Tibial artery (tissue), 4 donors: ENCODE data around the gene GRIN3B.

ENCODE experiments used
- DNase-seq, 2 donors: peaks; one replicate each; pipeline ENCODE4 v3.0.0-alpha.2; 2019
- H3K27ac ChIP-seq, 2 donors: fragments of 200-600 bp; sonication (generic) in 1 of 2; 1 replicate in 1 of 2; 2 replicates in 1 of 2; pipeline ENCODE4 v1.5.1; 2018 to 2019; ENCODE audit warnings: mild to moderate bottlenecking in 1 of 2
- H3K27me3 ChIP-seq, 2 donors: fragments of 200-600 bp; sonication (generic) in 1 of 2; one replicate each; pipeline versions ENCODE4 v1.5.1 to v1.6.0; 2016 to 2019
- H3K36me3 ChIP-seq, 3 donors: fragments of 200-600 bp; sonication (generic) in 2 of 3; one replicate each; pipeline ENCODE4 v1.5.1; 2016 to 2019; ENCODE audit warnings: mild to moderate bottlenecking in 2 of 3
- H3K4me1 ChIP-seq, 4 donors: fragments of 200-600 bp; sonication (generic) in 2 of 4; 1 replicate in 3 of 4; 2 replicates in 1 of 4; pipeline ENCODE4 v1.5.1; 2016 to 2019
- H3K4me3 ChIP-seq, 2 donors: fragments of 200-600 bp; sonication (generic) in 1 of 2; 1 replicate in 1 of 2; 2 replicates in 1 of 2; pipeline ENCODE4 v1.5.1; 2018 to 2019; ENCODE audit warnings: mild to moderate bottlenecking in 2 of 2
- H3K9me3 ChIP-seq, 3 donors: fragments of 200-600 bp; sonication (generic) in 1 of 3; one replicate each; pipeline ENCODE4 v1.5.1; 2016 to 2019
- intact Hi-C: fragments of 100-400 bp; cut with DNase I; formaldehyde crosslinking; loops from one replicate; pipeline ENCODE4 v1.15.0; 2023; ENCODE audit warnings: low total_unique reads
- TF ChIP-seq, protein P1 (sequence below), 2 experiments: fragments of 200-600 bp in 1 of 2; fragments of 450-650 bp in 1 of 2; IDR thresholded peaks; one replicate each; pipeline ENCODE4 v1.5.1; 2017 to 2019; ENCODE audit warnings: antibody characterized with exemption in 2 of 2, mild to moderate bottlenecking in 1 of 2, moderate library complexity in 1 of 2

GRIN3B gene

GRCh38 chr19:1055886-1056620 lies 55.8 kb downstream of the GRIN3B start:
- Histone ChIP-seq H3K4me1 (no peaks in the 10 kb centered on the region), H3K9me3 (peaks cover 4 to 44% (median 43%) of the 10 kb centered on the region in 3 donors), H3K36me3 (peaks cover 9 to 27% (median 14%) of the 10 kb centered on the region in 3 donors), H3K4me3 (no peak overlapping the region), H3K27me3 (no peaks in the 10 kb centered on the region), H3K27ac (no peak overlapping the region)
- DNase-seq = no peak
- TF ChIP-seq, protein P1, sequence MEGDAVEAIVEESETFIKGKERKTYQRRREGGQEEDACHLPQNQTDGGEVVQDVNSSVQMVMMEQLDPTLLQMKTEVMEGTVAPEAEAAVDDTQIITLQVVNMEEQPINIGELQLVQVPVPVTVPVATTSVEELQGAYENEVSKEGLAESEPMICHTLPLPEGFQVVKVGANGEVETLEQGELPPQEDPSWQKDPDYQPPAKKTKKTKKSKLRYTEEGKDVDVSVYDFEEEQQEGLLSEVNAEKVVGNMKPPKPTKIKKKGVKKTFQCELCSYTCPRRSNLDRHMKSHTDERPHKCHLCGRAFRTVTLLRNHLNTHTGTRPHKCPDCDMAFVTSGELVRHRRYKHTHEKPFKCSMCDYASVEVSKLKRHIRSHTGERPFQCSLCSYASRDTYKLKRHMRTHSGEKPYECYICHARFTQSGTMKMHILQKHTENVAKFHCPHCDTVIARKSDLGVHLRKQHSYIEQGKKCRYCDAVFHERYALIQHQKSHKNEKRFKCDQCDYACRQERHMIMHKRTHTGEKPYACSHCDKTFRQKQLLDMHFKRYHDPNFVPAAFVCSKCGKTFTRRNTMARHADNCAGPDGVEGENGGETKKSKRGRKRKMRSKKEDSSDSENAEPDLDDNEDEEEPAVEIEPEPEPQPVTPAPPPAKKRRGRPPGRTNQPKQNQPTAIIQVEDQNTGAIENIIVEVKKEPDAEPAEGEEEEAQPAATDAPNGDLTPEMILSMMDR (IDR thresholded peaks at IDR 0.05) = no peak
- intact Hi-C loops = no loop called here

DNA sequence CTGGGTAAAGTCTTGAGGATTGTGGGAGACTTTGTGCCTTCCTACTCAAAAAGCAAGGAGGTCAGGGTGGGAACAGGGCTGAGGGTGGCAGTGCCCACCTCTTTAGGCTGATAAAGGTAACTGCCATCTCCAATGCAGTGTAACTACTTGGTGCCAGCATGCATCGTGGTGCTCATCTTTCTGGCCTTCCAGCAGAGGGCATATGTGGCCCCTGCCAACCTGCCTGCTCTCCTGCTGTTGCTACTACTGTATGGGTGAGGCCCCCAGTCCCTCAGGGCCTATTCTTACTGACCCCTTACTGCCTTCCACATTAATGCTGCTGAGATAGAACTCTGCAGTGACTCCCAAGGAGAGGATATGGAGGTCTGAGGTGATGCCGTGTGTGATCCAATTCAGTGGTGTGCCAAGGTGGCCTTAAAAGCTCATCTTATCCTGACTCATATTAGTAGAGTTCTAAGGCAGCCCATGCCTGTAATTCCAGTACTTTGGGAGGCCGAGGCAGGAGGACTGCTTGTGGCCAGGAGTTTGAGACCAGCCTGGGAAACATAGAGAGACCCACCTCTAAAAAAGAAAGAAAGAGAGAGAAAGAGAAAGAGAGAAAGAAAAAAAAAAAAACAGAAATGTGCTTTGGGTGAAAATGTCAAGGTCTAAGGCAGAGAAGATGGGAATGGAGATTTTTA lies 57.1 kb downstream of the GRIN3B start:
- no peaks in the 10 kb centered on the region for H3K4me1 ChIP-seq
- no peak overlapping the region for H3K4me3 ChIP-seq
- H3K36me3 ChIP-seq = peaks cover 9 to 27% (median 14%) of the 10 kb centered on the region in 3 donors
- DNase-seq = no peak
- peaks cover 4 to 44% (median 43%) of the 10 kb centered on the region in 3 donors for H3K9me3 ChIP-seq
- no peaks in the 10 kb centered on the region for H3K27me3 ChIP-seq
- intact Hi-C loops = no loop called here
- no peak overlapping the region for H3K27ac ChIP-seq
- TF ChIP-seq, protein P1 (IDR thresholded peaks at IDR 0.05) = no peak

- intact Hi-C loops = no loop called here
- no peaks in the 10 kb centered on the region for H3K4me1 ChIP-seq
- H3K36me3 ChIP-seq = peaks cover 9 to 27% (median 14%) of the 10 kb centered on the region in 3 donors
- no peaks in the 10 kb centered on the region for H3K27me3 ChIP-seq
- no peak overlapping the region for H3K27ac ChIP-seq
- no peak overlapping the region for H3K4me3 ChIP-seq
- no peak for DNase-seq
- H3K9me3 ChIP-seq = peaks cover 4 to 44% (median 43%) of the 10 kb centered on the region in 3 donors
- TF ChIP-seq, protein P1 (IDR thresholded peaks at IDR 0.05) = no peak
These were observed 57.9 kb downstream of the GRIN3B start for GRCh38 chr19:1058112-1058511.
